ENCODE measurements around the gene AGRN. TPM values are rescaled to one million over a fixed set of nuclear protein-coding genes. Genes with fewer than 3 reads are reported as not detected.

AGRN gene
- total RNA-seq, 1 experiment from 2014 or later, result 184 TPM

DNA sequence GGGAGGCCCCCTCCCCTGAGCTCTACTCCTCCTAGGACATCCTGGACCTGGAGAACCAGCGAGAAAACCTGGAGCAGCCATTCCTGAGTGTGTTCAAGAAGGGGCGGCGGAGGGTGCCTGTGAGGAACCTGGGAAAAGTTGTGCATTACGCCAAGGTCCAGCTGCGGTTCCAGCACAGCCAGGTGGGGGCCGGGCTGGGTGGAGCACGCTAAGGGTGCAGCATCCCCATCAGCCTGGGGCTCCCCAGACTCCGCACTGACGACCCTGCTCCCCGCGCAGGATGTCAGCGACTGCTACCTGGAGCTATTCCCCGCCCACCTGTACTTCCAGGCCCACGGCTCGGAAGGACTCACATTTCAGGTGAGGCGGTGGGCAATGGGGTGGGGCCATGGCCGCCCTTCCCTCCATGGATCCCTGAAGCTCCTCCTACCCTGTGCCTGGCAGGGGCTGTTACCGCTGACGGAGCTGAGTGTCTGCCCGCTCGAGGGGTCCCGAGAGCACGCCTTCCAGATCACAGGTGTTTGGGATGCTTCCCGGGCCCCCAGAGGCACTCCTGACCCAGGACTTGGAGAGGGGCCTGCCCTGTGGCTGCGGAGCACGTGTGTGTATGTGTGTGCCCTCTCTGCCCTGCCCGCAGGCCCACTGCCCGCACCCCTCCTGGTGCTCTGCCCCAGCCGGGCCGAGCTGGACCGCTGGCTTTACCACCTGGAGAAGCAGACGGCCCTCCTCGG, 49.5 kb upstream of the AGRN start:
- CTCF ChIA-PET, result interaction anchor here (0.9 to 2.9 kb wide), 12 partner anchors 9 to 101 kb away, joined by 3 to 15 read pairs (median 4); partner anchors contain the start of gene NOC2L
- DNase-seq (ENCODE audit: low spot score), result peak; percentile 63
- POLR2A ChIA-PET, result no interaction called here

DNA sequence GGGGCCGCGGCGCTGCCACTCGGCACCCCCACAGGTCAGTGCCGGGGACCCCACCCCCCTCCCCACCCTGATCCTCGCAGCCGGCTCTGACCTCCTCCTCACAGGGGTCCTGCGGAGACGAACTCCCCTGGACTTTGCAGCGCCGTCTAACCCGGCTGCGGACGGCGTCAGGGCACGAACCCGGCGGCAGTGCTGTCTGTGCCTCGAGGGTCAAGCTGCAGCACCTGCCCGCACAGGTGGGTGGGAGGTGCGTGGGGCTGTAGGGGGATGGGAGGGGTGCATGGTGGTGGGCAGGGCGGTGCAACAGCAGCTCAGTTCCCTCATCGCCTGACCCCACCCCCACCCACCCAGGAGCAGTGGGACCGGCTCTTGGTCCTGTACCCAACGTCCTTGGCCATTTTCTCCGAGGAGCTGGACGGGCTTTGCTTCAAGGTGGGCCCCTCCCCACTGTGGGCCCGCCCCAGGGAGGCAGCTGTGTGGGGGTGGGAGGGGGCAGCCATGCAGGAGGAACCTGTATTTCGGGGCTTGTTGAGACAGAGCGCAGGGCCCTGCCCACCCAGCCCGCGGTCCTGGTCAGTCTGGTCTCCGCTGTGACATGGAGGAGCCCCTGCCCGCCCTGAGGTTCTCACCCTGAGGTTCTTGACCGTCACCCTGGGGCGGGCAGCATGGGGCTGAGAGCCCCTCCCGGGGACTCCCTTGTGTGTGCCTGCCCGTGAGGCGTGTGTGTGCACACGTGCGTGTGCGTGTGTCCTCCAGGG, 48.8 kb upstream of the AGRN start:
- CTCF ChIA-PET, result interaction anchor here (0.9 to 2.9 kb wide), 11 partner anchors 10 to 102 kb away, joined by 3 to 15 read pairs (median 4); partner anchors contain the start of gene NOC2L

More for the DNA sequence above, 49.5 kb upstream of the AGRN start:
- Mint-ChIP-seq H3K9me3 (no peaks in the 10 kb centered on the region; the same call in 1 of the 2 replicates), H3K27me3 (ENCODE audit: low read depth) (peaks cover 43% of the 10 kb centered on the region), H3K36me3 (no peaks in the 10 kb centered on the region), H3K27ac (no peak overlapping the region), H3K4me3 (peak overlapping the region; percentile 41; the same call in 1 of the 2 replicates), H3K4me1 (no peaks in the 10 kb centered on the region)
- peak; percentile 61 for ATAC-seq
- TF ChIP-seq EMX1 (CRISPR knock-in tag; IDR thresholded peaks at IDR 0.05) (no peak), MYBL2 (CRISPR knock-in tag; IDR thresholded peaks at IDR 0.05) (no peak), NR1H2 (CRISPR knock-in tag; IDR thresholded peaks at IDR 0.05) (no peak)
- TF ChIP-seq, protein P1, sequence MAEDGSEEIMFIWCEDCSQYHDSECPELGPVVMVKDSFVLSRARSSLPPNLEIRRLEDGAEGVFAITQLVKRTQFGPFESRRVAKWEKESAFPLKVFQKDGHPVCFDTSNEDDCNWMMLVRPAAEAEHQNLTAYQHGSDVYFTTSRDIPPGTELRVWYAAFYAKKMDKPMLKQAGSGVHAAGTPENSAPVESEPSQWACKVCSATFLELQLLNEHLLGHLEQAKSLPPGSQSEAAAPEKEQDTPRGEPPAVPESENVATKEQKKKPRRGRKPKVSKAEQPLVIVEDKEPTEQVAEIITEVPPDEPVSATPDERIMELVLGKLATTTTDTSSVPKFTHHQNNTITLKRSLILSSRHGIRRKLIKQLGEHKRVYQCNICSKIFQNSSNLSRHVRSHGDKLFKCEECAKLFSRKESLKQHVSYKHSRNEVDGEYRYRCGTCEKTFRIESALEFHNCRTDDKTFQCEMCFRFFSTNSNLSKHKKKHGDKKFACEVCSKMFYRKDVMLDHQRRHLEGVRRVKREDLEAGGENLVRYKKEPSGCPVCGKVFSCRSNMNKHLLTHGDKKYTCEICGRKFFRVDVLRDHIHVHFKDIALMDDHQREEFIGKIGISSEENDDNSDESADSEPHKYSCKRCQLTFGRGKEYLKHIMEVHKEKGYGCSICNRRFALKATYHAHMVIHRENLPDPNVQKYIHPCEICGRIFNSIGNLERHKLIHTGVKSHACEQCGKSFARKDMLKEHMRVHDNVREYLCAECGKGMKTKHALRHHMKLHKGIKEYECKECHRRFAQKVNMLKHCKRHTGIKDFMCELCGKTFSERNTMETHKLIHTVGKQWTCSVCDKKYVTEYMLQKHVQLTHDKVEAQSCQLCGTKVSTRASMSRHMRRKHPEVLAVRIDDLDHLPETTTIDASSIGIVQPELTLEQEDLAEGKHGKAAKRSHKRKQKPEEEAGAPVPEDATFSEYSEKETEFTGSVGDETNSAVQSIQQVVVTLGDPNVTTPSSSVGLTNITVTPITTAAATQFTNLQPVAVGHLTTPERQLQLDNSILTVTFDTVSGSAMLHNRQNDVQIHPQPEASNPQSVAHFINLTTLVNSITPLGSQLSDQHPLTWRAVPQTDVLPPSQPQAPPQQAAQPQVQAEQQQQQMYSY (CRISPR knock-in tag; IDR thresholded peaks at IDR 0.05), result peak; percentile 70; the same call in 1 of the 2 replicates
- TF ChIP-seq, protein P2, sequence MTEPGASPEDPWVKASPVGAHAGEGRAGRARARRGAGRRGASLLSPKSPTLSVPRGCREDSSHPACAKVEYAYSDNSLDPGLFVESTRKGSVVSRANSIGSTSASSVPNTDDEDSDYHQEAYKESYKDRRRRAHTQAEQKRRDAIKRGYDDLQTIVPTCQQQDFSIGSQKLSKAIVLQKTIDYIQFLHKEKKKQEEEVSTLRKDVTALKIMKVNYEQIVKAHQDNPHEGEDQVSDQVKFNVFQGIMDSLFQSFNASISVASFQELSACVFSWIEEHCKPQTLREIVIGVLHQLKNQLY (CRISPR knock-in tag; IDR thresholded peaks at IDR 0.05), result no peak
- TF ChIP-seq, protein P3, sequence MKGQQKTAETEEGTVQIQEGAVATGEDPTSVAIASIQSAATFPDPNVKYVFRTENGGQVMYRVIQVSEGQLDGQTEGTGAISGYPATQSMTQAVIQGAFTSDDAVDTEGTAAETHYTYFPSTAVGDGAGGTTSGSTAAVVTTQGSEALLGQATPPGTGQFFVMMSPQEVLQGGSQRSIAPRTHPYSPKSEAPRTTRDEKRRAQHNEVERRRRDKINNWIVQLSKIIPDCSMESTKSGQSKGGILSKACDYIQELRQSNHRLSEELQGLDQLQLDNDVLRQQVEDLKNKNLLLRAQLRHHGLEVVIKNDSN (CRISPR knock-in tag; IDR thresholded peaks at IDR 0.05), result 0 out of 2 replicates have a peak, but pooled peaks have one; percentile 17

DNA sequence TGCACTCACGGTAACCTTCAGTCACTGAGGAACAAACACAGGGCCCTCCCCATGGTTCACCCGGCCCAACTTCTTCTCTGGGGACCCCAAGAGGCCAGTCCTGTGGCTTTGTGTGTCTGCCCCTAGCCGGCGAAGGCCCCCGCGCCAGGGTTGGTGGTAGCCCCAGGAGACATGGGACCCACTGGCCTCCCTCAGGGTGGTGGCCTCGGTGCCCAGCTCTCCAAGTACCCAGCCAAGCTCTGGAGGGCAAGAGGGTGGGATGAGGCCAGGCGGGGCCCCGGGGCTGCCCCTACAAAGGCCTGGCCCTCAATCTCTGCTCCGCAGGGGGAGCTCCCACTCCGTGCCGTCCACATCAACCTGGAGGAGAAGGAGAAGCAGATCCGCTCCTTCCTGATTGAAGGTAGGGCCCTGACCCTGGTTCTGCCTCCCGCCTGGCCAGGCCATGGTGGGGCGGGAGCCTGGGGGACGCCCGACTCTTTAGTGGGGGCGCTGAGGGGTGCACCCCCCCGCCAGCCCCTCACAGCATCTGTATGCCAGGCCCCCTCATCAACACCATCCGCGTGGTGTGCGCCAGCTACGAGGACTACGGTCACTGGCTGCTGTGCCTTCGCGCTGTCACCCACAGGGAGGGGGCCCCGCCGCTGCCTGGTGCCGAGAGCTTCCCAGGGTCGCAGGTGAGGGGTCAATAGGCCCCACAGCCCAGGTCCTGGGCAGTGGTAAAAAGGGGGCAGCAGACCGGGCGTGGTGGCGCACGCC, 48.0 kb upstream of the AGRN start:
- Mint-ChIP-seq H3K4me1 (peaks cover 4% of the 10 kb centered on the region), H3K9me3 (no peaks in the 10 kb centered on the region; the same call in 1 of the 2 replicates), H3K4me3 (no peak overlapping the region), H3K27ac (no peak overlapping the region), H3K27me3 (ENCODE audit: low read depth) (peaks cover 40% of the 10 kb centered on the region), H3K36me3 (no peaks in the 10 kb centered on the region)
- ChIA-PET CTCF (interaction anchor here (1.0 to 2.9 kb wide), 5 partner anchors 12 to 91 kb away, joined by 3 to 15 read pairs (median 6); no protein-coding TSS in a partner anchor), POLR2A (no interaction called here)
- DNase-seq (ENCODE audit: low spot score), result no peak
- no peak for ATAC-seq
- TF ChIP-seq TCF7 (CRISPR knock-in tag; IDR thresholded peaks at IDR 0.05; ENCODE audit: low read depth), result no peak
- TF ChIP-seq RORB (CRISPR knock-in tag; IDR thresholded peaks at IDR 0.05), result no peak
- TF ChIP-seq, protein P4, sequence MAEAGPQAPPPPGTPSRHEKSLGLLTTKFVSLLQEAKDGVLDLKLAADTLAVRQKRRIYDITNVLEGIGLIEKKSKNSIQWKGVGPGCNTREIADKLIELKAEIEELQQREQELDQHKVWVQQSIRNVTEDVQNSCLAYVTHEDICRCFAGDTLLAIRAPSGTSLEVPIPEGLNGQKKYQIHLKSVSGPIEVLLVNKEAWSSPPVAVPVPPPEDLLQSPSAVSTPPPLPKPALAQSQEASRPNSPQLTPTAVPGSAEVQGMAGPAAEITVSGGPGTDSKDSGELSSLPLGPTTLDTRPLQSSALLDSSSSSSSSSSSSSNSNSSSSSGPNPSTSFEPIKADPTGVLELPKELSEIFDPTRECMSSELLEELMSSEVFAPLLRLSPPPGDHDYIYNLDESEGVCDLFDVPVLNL (CRISPR knock-in tag; IDR thresholded peaks at IDR 0.05; ENCODE audit: borderline replicate concordance, low read depth), result no peak
- TF ChIP-seq, protein P5, sequence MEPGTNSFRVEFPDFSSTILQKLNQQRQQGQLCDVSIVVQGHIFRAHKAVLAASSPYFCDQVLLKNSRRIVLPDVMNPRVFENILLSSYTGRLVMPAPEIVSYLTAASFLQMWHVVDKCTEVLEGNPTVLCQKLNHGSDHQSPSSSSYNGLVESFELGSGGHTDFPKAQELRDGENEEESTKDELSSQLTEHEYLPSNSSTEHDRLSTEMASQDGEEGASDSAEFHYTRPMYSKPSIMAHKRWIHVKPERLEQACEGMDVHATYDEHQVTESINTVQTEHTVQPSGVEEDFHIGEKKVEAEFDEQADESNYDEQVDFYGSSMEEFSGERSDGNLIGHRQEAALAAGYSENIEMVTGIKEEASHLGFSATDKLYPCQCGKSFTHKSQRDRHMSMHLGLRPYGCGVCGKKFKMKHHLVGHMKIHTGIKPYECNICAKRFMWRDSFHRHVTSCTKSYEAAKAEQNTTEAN (CRISPR knock-in tag; IDR thresholded peaks at IDR 0.05), result no peak
- TF ChIP-seq CREM (CRISPR knock-in tag; IDR thresholded peaks at IDR 0.05), result no peak
- TF ChIP-seq ZBTB21 (CRISPR knock-in tag; IDR thresholded peaks at IDR 0.05; ENCODE audit: borderline replicate concordance), result no peak
- TF ChIP-seq KAT7 (CRISPR knock-in tag; IDR thresholded peaks at IDR 0.05; ENCODE audit: borderline replicate concordance), result no peak
- TF ChIP-seq, protein P6, sequence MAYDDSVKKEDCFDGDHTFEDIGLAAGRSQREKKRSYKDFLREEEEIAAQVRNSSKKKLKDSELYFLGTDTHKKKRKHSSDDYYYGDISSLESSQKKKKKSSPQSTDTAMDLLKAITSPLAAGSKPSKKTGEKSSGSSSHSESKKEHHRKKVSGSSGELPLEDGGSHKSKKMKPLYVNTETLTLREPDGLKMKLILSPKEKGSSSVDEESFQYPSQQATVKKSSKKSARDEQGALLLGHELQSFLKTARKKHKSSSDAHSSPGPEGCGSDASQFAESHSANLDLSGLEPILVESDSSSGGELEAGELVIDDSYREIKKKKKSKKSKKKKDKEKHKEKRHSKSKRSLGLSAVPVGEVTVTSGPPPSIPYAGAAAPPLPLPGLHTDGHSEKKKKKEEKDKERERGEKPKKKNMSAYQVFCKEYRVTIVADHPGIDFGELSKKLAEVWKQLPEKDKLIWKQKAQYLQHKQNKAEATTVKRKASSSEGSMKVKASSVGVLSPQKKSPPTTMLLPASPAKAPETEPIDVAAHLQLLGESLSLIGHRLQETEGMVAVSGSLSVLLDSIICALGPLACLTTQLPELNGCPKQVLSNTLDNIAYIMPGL (CRISPR knock-in tag; IDR thresholded peaks at IDR 0.05), result no peak

More for the DNA sequence above, 48.8 kb upstream of the AGRN start:
- Mint-ChIP-seq H3K27me3 (ENCODE audit: low read depth) (peaks cover 43% of the 10 kb centered on the region), H3K9me3 (no peaks in the 10 kb centered on the region; the same call in 1 of the 2 replicates), H3K4me1 (peaks cover 4% of the 10 kb centered on the region), H3K4me3 (no peak overlapping the region), H3K36me3 (no peaks in the 10 kb centered on the region), H3K27ac (no peak overlapping the region)
- no peak for ATAC-seq
- DNase-seq (ENCODE audit: low spot score), result no peak
- no peak for TF ChIP-seq ZBTB21 (CRISPR knock-in tag; IDR thresholded peaks at IDR 0.05; ENCODE audit: borderline replicate concordance)
- no peak for TF ChIP-seq HMGA2 (CRISPR knock-in tag; IDR thresholded peaks at IDR 0.05)
- TF ChIP-seq RORB (CRISPR knock-in tag; IDR thresholded peaks at IDR 0.05), result no peak
- TF ChIP-seq, protein P7, sequence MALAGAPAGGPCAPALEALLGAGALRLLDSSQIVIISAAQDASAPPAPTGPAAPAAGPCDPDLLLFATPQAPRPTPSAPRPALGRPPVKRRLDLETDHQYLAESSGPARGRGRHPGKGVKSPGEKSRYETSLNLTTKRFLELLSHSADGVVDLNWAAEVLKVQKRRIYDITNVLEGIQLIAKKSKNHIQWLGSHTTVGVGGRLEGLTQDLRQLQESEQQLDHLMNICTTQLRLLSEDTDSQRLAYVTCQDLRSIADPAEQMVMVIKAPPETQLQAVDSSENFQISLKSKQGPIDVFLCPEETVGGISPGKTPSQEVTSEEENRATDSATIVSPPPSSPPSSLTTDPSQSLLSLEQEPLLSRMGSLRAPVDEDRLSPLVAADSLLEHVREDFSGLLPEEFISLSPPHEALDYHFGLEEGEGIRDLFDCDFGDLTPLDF (CRISPR knock-in tag; IDR thresholded peaks at IDR 0.05), result no peak
- POLR2A ChIA-PET, result no interaction called here

All from WTC11 (cell line).